ENCODE measurements around the gene DNAJC28. TPM values are rescaled to one million over a fixed set of nuclear protein-coding genes. Genes with fewer than 3 reads are reported as not detected.
A peak's percentile ranks its signal among the peaks of the same experiment; 100 is the strongest.

Gene DNAJC28, protein sequence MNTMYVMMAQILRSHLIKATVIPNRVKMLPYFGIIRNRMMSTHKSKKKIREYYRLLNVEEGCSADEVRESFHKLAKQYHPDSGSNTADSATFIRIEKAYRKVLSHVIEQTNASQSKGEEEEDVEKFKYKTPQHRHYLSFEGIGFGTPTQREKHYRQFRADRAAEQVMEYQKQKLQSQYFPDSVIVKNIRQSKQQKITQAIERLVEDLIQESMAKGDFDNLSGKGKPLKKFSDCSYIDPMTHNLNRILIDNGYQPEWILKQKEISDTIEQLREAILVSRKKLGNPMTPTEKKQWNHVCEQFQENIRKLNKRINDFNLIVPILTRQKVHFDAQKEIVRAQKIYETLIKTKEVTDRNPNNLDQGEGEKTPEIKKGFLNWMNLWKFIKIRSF
- total RNA-seq, result 2.4 and 2.7 TPM in 2 replicates
- long read RNA-seq, partial matches to known transcripts, result 0 of 1 reads
- long read RNA-seq, other reads (novel, unspliced or antisense), result 0 of 1 reads

DNA sequence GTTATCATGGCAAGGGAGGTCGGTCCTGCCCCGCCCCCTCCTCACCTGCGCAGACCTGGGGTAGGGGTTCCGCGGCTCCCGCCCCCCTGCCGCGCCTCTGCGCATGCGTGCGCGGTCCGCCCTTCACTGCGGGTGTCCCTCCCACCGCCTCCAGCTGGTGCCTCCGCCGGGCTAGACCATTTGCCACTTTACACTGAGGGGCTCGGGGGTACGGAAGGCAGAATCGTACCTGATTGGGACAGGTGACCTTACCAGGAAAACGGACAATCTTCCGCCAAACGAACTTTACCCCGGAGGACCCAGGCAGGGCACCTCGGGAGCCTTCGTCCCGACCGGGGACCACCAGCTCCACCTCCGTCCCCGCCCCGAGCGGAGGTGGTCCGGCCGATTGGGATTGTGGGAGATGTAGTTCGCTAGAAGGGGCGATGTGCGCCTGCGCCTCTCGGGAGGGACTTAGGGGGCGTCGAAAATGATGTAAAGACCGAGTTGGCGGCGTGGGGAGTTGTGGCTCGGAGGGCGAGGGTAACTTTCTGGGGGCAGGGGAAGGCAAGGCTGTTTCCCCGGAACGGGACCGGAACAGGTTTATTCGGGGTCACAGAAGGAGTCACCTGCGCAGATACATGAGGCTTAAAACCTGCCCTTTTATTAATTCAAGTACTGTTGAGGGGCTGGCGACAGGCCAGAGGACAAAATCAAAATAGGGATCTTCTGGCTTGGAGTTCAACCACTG lies at the start of gene DNAJC28:
Gene DNAJC28 (minus strand): TSS at position 344 of the 730 bp plus-strand sequence. CDS start 2,323 bp downstream, outside the sequence.
- Mint-ChIP-seq H3K27ac (ENCODE audit: unreplicated experiment) (peak within 1 kb of the TSS; percentile 93), H3K27me3 (ENCODE audit: low read depth) (peaks cover 12% of the 10 kb centered on the region), H3K36me3 (ENCODE audit: low read depth) (no peaks in the 10 kb centered on the region), H3K4me3 (peak within 1 kb of the TSS; percentile 88), H3K4me1 (peaks cover 12% of the 10 kb centered on the region), H3K9me3 (no peaks in the 10 kb centered on the region)
- TF ChIP-seq, protein P1, sequence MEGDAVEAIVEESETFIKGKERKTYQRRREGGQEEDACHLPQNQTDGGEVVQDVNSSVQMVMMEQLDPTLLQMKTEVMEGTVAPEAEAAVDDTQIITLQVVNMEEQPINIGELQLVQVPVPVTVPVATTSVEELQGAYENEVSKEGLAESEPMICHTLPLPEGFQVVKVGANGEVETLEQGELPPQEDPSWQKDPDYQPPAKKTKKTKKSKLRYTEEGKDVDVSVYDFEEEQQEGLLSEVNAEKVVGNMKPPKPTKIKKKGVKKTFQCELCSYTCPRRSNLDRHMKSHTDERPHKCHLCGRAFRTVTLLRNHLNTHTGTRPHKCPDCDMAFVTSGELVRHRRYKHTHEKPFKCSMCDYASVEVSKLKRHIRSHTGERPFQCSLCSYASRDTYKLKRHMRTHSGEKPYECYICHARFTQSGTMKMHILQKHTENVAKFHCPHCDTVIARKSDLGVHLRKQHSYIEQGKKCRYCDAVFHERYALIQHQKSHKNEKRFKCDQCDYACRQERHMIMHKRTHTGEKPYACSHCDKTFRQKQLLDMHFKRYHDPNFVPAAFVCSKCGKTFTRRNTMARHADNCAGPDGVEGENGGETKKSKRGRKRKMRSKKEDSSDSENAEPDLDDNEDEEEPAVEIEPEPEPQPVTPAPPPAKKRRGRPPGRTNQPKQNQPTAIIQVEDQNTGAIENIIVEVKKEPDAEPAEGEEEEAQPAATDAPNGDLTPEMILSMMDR (conservative IDR thresholded peaks at IDR 0.05), result no peak
- DNase-seq (ENCODE audit: low read depth, low spot score), result peak; percentile 94

- H3K9me3 Mint-ChIP-seq, result no peaks in the 10 kb centered on the region
- TF ChIP-seq, protein P1 (conservative IDR thresholded peaks at IDR 0.05), result no peak
- DNase-seq (ENCODE audit: low read depth, low spot score), result no peak
- H3K27me3 Mint-ChIP-seq (ENCODE audit: low read depth), result no peaks in the 10 kb centered on the region
- H3K36me3 Mint-ChIP-seq (ENCODE audit: low read depth), result peaks cover 13% of the 10 kb centered on the region
- peak overlapping the region; percentile 69 for H3K27ac Mint-ChIP-seq (ENCODE audit: unreplicated experiment)
- H3K4me1 Mint-ChIP-seq, result peaks cover 31% of the 10 kb centered on the region
- H3K4me3 Mint-ChIP-seq, result peak overlapping the region; percentile 93
Measured at GRCh38 chr21:33541105-33541711, 49.7 kb upstream of the DNAJC28 start.

- no peaks in the 10 kb centered on the region for H3K27me3 Mint-ChIP-seq (ENCODE audit: low read depth)
- H3K9me3 Mint-ChIP-seq, result no peaks in the 10 kb centered on the region
- TF ChIP-seq, protein P1 (conservative IDR thresholded peaks at IDR 0.05), result no peak
- peaks cover 13% of the 10 kb centered on the region for H3K36me3 Mint-ChIP-seq (ENCODE audit: low read depth)
- H3K4me1 Mint-ChIP-seq, result peaks cover 27% of the 10 kb centered on the region
- no peak for DNase-seq (ENCODE audit: low read depth, low spot score)
- H3K27ac Mint-ChIP-seq (ENCODE audit: unreplicated experiment), result no peak overlapping the region
- peak overlapping the region; percentile 86 for H3K4me3 Mint-ChIP-seq
Measured at GRCh38 chr21:33540711-33541104, 49.2 kb upstream of the DNAJC28 start.

GRCh38 chr21:33539616-33540015 lies 48.1 kb upstream of the DNAJC28 start:
- DNase-seq (ENCODE audit: low read depth, low spot score), result no peak

DNA sequence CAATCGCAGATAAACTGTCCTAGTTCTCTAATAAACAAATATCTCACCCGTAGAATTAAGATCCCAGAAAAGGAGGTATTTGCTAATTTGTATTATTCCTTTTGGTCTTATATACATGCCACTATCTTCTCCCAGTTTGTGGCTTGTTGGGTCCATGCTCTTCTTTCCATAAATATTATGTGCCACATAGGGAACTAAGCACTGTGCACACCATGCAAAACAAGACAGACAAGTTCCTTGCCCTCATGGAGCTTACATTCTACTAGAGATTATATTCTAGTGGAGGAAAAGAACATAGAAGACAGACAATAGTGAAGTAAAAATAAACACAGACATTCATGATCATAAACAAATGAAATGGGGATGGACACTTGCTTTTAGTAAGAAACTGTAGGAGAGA lies 45.7 kb upstream of the DNAJC28 start:
- DNase-seq (ENCODE audit: low read depth, low spot score), result no peak
- Mint-ChIP-seq H3K9me3 (no peaks in the 10 kb centered on the region), H3K4me1 (peaks cover 8% of the 10 kb centered on the region), H3K27ac (ENCODE audit: unreplicated experiment) (no peak overlapping the region), H3K4me3 (peak overlapping the region; percentile 9), H3K27me3 (ENCODE audit: low read depth) (no peaks in the 10 kb centered on the region), H3K36me3 (ENCODE audit: low read depth) (peaks cover 24% of the 10 kb centered on the region)
- TF ChIP-seq, protein P1 (conservative IDR thresholded peaks at IDR 0.05), result no peak

More at GRCh38 chr21:33539616-33540015, 48.1 kb upstream of the DNAJC28 start:
- TF ChIP-seq, protein P1 (conservative IDR thresholded peaks at IDR 0.05), result no peak
- H3K9me3 Mint-ChIP-seq, result no peaks in the 10 kb centered on the region
- H3K27me3 Mint-ChIP-seq (ENCODE audit: low read depth), result no peaks in the 10 kb centered on the region
- H3K27ac Mint-ChIP-seq (ENCODE audit: unreplicated experiment), result no peak overlapping the region
- peaks cover 15% of the 10 kb centered on the region for H3K36me3 Mint-ChIP-seq (ENCODE audit: low read depth)
- H3K4me1 Mint-ChIP-seq, result peaks cover 17% of the 10 kb centered on the region
- peak overlapping the region; percentile 38 for H3K4me3 Mint-ChIP-seq
